ENCODE results near the gene KCTD14.
"Not testable (repeated sequence)": the region's sequence is repeated elsewhere in the genome, so short reads cannot be mapped to it uniquely, and the experiment has no call there.

The KCTD14 gene

DNA sequence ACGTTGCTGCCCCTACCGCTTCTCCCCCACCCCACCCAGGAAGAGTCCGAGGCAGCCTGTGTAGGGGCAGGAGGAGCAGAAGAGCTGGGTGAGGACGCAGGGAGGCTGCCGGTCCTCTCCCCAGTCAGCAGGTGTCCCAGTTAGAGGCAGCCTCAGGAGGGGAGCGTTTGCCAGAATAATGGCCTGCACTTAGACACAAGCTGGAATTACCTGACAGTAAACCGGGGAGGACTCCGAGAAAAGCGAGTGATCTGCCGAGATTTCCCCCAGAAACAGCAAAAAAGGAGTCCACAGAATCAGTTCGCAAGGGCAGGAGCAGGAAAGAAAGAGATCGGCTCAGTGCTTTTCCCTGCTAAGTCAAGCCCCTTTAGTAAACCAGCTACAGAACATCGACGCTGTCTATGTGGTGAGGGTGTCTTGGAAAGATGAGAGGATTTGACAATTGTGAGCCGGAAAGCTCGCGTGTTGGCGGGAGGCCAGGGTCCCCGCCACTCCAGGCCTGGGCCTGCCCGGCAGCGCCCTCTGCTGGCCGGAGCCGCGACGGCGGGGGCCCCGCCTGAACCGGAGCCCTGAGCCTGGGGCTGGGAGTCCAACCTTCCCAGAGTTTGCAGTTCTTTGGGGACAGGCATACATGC is 22.9 kb upstream of the KCTD14 start:
- DNase-seq, result peak; percentile 67

DNA sequence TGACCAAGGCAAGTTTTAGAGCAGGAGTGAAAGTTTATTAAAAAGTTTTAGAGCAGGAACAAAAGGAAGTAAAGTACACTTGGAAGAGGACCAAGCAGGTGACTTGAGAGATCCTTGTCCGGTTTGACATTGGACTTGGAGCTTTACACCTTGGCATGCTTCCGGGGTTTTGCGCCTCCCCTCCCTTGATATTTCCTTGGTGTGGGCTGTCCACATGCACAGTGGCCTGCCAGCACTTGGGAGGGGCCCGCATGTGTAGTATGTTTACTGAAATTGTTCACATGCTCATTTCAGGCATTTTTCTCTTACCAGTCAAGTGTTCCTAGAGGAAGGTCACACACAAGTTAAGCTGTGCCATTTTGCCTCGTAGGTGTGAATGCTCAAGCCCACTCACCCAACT is 21.6 kb upstream of the KCTD14 start:
- DNase-seq, result no peak

DNA sequence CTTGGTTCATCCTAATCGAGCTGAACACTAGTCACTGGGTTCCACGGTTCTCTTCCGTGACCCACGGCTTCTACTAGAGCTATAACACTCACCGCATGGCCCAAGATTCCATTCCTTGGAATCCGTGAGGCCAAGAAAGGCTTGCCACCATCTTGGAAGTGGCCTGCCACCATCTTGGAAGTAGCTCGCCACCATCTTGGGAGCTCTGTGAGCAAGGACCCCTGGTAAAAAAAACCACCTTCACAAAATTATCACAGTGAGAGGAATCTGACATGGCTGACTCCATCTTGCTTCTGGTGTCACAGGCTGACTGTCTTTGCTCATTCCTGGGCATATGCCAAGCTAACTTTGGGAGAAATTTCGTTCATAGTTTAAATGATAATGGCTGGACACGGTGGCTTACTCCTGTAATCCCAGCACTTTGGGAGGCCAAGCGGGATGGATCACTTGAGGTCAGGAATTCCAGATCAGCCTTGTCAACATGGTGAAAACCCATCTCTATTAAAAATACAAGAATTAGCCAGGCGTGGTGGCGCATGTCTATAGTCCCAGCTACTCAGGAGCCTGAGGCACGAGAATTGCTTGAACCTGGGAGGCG is 18.9 kb upstream of the KCTD14 start:
- no peak for DNase-seq

DNA sequence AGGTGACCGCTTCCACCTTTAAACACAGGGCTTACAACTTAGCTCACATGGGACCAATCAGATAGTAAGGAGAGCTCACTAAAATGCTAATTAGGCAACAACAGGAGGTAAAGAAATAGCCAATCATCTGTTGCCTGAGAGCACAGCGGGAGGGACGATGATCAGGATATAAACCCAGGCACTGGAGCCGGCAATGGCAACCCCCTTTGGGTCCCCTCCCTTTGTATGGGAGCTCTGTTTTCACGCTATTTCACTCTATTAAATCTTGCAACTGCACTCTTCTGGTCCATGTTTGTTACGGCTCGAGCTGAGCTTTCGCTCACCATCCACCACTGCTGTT is 18.3 kb upstream of the KCTD14 start:
- not testable (repeated sequence) for DNase-seq

DNA sequence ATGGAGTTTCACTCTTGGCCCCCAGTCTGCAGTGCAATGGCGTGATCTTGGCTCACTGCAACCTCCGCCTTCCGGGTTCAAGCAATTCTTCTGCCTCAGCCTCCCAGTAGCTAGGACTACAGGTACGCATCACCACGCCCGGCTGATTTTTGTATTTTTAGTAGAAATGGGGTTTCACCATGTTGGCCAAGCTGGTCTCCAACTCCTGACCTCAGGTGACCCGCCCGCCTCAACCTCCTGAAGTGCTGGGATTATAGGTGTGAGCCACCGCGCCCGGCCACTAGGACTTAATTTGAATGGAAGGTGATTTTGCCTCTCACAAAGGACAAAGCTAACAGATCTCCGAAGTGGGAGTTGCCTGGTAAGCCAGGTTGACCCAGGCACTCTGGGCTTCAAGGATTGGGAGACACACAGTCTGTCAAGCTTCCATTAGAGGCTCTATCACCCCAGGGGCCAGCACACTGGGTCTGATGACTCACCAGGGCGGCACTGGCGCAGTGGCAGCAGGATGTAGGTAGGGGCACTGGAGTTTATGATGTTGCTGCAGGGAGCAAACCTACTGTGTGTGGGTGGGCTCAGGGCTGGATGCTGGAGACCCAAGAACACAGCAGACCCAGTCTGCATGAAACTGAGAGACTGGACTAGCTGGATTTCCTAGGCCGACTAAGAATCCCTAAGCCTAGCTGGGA is 17.8 kb upstream of the KCTD14 start:
- no peak for DNase-seq

DNA sequence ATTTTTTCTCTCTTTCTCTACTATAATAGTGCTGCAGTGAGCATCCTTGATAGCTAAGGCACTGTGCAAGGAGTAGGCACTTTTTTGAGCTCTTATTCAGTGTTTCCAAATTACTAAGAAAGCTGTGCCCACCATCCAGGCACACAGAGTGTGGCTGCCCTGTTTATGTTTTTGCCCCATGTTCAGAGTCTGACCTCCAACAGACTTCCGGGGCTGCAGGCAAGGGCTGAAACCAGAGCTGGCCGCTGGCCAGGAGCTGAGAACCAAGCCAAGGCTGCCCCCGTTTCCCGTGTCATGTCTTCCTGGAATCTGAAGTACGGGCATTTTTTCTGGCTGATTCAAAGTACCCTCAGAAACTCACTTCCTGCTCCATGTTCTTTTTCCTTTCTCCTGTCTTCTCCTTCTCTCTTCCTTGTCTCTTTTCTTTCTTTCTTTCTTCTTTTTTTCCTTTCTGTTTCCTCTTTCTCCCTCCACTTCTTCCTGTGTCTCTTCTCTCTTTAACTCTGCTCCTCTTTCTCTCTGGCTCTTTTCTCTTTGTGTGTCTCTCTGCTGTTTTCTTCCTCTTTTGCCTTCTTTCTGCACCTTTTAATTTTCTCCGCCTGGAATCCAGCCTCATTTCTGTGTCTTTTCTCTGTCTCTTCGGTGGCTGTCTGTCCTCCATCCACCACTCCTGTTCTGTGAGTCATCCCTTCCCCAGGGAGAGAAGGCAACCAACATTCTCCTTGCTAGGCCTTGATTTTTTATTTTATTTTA is 17.0 kb upstream of the KCTD14 start:
- DNase-seq, result peak; percentile 57

DNA sequence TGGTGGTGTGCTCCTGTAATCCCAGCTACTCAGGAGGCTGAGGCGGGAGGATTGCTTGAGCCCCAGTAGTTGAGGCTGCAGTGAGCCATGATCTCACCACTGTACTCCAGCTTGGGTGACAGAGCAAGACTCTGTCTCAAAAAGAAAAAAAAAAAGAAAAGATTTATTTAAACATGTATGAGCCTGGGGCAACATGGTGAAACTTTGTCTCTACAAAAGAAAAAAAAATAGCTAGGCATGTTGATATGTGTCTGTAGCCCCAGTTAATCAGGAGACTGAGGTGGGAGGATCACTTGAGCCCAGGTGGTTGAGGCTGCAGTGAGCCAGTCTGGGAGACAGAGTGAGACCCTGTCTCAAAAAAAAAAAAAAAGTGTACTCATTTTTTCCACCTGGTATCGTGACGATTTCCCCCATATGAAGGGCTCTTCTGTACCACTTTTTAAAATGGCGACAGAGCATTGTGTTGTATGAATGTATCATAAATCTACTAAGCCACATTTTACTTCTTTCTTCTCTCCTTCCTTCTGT is 16.4 kb upstream of the KCTD14 start:
- no peak for DNase-seq

DNA sequence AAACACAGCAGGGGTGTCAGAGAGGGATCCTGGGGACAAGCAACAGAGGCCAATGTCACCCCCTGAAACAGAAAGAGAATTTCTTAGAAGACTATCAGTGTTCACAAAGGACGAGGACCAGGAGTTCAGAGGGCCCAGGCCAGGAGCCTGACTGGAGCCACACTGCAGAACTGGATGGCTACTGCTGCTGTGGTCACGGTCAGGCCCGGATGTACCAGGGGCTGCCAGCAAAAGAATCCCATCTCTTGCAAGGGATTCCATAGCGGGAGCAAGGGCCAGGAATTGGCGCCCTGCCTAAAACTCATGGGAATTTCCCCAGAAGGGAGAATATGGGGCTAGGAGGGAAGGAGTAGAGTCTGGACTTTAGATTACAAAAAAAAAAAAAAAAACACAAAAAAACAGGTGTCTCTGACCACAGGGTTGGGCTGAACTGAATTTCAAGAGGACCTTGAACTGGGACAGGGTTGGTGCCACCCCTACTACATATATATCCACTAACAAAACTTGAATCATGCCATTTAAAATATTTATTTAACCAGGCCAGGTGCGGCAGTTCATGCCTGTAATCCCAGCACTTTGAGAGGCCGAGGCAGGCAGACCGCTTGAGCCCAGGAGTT is 15.7 kb upstream of the KCTD14 start:
- DNase-seq, result no peak

DNA sequence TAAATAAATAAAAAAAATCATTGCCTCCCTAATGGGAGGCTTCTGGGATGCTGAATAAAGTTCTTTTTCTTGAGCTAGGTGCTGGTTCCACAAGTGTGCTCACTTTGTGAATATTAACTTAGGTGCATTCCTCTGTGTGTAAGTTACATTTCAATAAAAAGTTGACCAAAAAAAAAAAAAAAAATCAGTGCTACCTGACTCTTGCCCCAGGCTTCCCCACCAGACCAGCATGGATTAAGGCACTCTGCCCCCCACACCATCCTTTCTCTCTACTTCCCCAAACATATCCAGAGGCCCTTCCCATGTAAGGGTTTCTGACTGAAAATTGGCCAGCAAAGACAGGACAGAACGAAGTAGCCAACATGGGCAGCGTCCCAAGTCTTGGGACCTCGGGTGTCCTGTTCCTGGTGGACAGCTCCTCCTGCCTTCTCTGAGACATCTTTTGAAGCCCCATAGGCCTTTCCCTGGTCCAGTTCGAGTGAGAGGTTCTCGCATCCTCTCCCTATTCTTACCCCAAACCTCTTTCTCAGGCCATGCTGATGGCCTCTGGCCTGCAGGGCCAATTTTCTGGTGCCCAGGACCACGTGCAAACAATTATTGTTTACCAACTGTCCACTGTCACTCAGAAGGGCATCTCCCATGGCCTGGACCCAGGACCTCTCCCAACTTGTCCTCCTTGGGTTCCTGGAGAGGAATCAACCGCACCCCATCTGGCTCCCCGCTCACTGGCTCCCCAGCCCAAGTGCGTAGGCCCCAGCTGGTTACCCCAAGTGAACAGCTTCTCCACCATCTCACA is 14.9 kb upstream of the KCTD14 start:
- no peak for DNase-seq

DNA sequence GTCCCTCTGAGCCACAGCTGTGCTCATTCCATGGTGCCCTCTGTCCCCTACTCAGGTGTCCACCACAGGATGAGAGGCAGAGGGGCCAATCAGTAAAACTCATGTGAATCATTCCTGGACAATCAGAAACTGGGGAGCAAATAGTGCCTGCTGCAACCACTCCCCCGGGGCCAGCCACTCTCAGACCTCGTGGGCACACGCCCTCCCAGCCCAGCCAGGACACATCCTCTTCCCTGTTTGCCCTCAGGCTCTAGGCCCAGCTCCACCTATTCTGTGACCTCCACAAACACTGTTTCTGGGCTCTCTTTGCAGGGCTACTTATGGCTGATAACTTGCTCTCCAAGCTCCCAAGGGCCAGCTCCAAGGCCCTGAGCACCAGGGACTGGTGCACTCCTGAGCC is 14.0 kb upstream of the KCTD14 start:
- no peak for DNase-seq

DNA sequence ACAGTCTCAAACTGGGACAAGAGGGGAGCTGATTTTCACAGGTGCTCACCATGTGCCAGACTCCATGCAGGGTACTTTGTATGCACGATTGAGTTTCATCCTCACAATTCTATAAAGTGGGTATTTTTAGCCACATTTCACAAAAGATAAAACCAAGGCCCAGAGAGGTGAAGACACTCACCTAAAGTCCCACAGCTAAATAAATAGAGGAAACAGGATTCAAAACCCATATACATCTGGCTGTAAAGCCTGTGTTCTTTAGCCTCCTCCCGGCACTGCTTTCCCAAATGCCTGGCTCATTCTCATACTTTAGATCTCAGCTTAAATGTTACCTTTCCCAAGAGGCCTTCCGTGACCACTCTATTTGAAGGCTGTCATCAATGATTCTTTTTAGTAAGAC is 13.2 kb upstream of the KCTD14 start:
- DNase-seq, result no peak

DNA sequence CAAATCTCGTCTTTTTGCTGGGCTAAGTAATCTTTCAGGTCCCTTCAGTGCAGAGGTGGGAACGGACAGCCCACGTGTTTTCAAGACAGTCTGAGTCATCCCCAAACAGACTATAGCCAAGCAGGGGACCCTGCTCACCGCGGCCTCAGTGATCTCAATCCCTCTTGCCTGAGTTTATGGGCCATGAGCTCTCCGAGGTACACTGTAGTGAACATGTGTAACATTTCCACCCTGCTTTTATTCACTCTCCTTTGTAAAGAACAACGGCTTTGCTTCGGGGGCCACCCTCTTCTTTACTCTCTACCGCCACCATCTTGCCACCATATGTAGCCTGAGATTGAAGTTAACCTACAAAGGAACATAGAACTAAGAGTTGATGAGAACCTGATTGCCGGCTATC is 11.5 kb upstream of the KCTD14 start:
- DNase-seq, result no peak

DNA sequence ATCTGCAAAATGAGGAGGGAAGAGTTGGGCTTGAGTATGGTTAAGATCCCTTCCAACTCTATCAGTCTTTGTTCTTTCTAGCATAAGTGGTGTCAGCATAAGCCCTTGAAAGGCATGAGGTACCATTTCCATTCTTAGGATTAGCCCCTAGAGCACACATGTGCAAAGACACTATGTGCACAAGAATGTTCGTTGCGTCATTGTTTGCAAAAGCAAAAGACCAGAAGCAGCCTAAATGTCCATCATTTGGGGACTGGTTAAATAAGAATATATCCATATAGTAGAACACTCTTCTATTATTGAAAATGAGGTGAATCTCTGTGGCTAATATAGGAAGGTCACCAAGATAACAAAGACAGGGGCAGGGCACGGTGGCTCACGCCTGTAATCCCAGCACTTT is 10.0 kb upstream of the KCTD14 start:
- no peak for DNase-seq

DNA sequence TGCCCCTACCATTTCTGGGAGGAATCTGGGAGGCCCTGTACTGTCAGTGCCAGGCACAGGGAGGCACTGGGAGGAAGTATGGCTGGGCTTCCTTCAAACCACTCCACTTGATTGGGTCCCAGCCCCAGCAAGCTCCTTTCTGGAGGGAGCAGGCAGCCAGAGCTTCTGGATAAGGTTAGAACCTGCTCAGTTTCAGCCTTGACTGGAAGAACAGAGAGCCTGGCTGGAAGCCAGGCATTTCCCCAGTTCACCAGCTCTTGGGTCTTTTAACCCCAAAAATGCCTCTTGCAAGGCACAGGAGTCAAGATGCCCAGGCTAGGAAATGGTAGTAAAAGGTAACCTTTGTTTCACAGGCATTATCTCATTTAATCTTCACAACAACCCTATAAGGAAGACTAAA is 9.0 kb upstream of the KCTD14 start:
- no peak for DNase-seq

DNA sequence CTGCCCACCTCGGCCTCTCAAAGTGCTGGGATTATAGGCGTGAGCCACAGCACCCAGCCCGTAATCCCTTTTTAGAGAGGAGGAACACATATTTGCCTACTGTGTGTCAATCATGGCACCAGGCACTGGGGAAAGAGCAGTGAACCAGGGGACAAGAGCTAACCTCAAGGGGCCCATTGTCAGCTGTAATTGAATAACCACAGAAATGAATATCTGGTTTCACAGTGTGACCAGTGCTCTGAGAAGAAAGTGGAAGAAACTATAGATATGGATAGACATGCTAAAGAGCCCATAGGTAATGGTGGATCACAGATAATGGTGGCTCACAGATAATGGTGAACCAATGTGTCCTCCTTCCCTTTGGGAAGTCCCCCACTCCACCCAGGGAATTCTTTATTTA is 8.6 kb upstream of the KCTD14 start:
- DNase-seq, result no peak

DNA sequence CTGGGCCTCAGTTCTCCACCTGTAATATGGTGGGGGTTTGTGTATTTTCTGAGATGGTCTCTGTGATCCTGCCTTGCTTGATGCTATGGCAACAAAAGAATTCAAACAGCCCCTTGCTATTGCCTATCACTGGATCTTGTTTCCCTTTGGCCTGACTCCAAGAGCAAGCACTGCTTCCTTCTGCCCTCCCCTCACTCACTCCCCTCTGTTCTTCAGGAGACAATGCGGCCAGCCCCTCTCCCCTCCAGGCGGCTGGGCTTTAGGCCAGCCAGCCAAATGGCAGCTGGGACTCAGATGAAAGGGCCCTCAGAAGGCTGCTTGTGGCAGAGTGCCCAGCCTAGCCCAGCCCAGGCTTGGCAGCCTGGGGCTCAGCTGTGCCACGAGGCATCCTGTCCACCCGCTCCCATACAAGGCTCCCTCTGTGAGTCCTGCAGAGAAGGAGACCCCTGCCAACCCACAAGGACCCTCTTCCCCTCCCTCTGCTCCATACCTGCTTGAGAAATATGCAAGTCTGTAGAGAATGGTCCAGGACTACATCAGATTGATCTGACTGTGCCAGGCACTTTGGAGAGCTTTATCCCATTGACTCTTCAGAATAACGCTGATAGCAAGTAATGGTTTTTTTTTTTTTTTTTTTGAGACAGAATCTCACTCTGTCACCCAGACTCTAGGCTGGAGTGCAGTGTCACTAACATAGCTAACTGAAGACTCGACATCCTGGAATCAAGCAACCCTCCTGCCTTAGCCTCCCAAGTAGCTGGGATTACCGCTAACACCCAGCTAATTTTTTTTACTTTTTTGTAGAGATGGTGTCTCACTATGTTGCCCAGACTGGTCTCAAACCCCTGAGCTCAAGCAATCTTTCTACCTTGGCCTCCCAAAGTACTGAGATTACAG is 7.6 kb upstream of the KCTD14 start:
- DNase-seq, result peak; percentile 85

DNA sequence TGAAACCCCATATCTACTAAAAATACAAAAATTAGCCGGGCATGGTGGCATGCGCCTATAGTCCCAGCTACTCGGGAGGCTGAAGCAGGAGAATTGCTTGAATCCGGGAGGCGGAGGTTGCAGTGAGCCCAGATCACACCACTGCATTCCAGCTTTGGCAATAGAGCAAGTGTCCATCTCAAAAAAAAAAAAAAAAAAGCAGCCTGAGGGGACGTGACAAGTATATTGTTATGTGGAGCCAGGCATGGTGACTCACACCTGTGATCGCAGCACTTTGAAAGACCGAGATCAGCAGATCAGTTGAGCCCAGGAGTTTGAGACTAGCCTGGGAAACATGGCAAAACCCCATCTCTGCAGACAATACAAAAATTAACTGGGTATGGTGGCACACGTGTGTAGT is 5.3 kb upstream of the KCTD14 start:
- DNase-seq, result not testable (repeated sequence)

DNA sequence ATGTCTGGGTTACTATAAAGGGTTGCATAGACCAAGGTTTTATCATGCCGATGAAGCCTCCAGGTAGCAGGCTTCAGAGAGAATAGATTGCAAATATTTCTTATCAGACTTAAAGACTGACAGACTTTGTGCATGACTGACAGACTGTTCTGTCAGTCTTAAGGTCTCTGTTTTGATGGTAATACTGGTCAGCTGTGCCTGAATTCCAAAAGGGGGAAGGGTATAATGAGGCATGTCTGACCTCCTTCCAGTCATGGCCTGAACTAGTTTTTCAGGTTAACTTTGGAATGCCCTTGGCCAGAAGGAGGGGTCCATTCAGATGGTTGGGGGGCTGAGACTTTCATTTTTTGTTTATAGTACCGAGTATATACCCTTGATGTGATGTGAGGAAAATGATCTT is 4.7 kb upstream of the KCTD14 start:
- DNase-seq, result no peak

DNA sequence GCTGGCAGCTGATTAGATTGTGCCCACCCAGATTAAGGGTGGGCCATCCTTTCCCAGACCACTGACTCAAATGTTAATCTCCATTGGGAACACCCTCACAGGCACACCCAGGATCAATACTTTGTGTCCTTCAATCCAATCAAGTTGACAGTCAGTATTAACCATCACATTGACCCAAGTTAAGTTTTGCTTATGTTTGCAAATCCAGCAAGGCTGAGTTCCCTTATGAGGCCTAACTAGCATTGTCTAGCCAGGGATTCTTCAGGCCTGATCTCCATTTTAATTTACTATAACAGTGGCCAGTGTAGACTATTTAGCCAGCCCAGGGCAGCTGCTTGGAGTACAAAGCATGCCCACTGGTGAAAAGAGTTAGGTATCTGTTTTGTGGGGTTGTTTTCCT is 2.3 kb upstream of the KCTD14 start:
- no peak for DNase-seq

DNA sequence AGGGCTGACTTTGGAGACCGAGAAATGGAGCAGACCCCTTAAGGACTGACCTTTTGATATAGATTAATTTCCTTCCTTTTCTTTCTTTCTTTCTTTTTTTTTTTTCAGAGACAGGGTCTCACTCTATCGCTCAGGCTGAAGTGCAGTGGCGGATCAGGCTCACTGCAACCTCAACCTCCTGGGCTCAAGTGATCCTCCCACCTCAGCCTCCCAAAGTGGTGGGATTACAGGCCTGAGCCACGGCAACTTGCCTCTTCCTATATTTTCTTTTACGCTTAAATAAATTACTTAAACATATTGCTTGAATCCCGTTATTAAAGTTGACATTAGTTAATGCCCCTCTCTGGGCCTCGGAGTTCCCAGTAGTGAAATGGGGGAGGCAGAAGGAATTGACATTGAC is 350 bp upstream of the KCTD14 start:
- peak; percentile 40 for DNase-seq

DNA sequence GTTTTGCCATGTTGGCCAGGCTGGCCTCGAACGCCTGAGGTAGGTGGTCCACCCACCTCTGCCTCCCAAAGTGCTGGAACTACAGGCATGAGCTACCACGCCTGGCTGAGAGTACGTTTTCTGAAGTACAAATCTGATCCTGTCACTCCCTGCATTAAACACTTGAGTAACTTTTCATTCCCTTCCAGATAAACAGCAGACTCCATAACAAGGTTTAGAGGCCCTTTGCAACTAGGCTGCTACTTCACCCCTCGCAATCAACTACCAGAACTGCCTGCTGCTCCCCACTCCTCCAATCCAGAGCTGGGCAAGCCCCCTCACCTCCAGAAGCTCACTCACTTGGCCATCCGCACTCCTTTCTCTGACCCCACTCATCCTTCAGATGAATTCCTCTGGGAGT is 1.5 kb downstream of the KCTD14 start:
- DNase-seq, result no peak
